ENCODE measurements around the gene LRRN1.
"Not testable (repeated sequence)": the region's sequence is repeated elsewhere in the genome, so short reads cannot be mapped to it uniquely, and the experiment has no call there.

LRRN1 gene

GRCh38 chr3:3875491-3875890, 76.3 kb downstream of the LRRN1 start:
- Histone ChIP-seq H3K27me3 (ENCODE audit: control insufficient read depth in 1 of 2, insufficient read depth in 2 of 2, low read length in 2 of 2) (no peaks in the 10 kb centered on the region), H3K4me1 (ENCODE audit: control insufficient read depth in 1 of 2, insufficient read depth in 2 of 2, low read length in 2 of 2) (no peaks in the 10 kb centered on the region), H3K36me3 (ENCODE audit: control insufficient read depth in 1 of 2, insufficient read depth in 2 of 2, low read length in 2 of 2) (no peaks in the 10 kb centered on the region), H3K9ac (ENCODE audit: low read depth in 1 of 2, low read length in 2 of 2) (no peak overlapping the region), H3K27ac (ENCODE audit: low read depth, low read length) (no peak overlapping the region), H3K9me3 (ENCODE audit: control insufficient read depth in 1 of 2, low read length in 2 of 2) (no peaks in the 10 kb centered on the region), H3K4me3 (ENCODE audit: low read depth in 1 of 2, low read length in 2 of 2) (no peak overlapping the region)

GRCh38 chr3:3881050-3881449, 81.8 kb downstream of the LRRN1 start:
- no peak overlapping the region for H3K27ac ChIP-seq (ENCODE audit: low read depth, low read length)
- no peak overlapping the region for H3K4me3 ChIP-seq (ENCODE audit: low read depth in 1 of 2, low read length in 2 of 2)
- H3K9me3 ChIP-seq (ENCODE audit: control insufficient read depth in 1 of 2, low read length in 2 of 2): no peaks in the 10 kb centered on the region
- no peaks in the 10 kb centered on the region for H3K27me3 ChIP-seq (ENCODE audit: control insufficient read depth in 1 of 2, insufficient read depth in 2 of 2, low read length in 2 of 2)
- no peak overlapping the region for H3K9ac ChIP-seq (ENCODE audit: low read depth in 1 of 2, low read length in 2 of 2)
- H3K4me1 ChIP-seq (ENCODE audit: control insufficient read depth in 1 of 2, insufficient read depth in 2 of 2, low read length in 2 of 2): no peaks in the 10 kb centered on the region
- no peaks in the 10 kb centered on the region for H3K36me3 ChIP-seq (ENCODE audit: control insufficient read depth in 1 of 2, insufficient read depth in 2 of 2, low read length in 2 of 2)

DNA sequence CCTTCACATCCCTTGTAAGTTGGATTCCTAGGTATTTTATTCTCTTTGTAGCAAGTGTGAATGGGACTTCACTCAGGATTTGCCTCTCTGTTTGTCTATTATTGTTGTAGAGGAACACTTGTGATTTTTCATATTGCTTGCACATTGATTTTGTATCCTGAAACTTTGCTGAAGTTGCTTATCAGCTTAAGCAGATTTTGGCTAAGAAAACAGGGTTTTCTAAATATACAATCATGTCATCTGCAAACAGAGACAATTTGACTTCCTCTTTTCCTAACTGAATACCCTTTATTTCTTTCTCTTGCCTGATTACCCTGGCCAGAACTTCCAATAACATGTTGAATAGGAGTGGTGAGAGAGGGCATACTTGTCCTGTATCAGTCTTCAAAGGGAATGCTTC, 88.1 kb downstream of the LRRN1 start:
- not testable (repeated sequence) for H3K27me3 ChIP-seq (ENCODE audit: control insufficient read depth in 1 of 2, insufficient read depth in 2 of 2, low read length in 2 of 2); H3K4me3 ChIP-seq (ENCODE audit: low read depth in 1 of 2, low read length in 2 of 2); H3K9me3 ChIP-seq (ENCODE audit: control insufficient read depth in 1 of 2, low read length in 2 of 2); H3K27ac ChIP-seq (ENCODE audit: low read depth, low read length); H3K4me1 ChIP-seq (ENCODE audit: control insufficient read depth in 1 of 2, insufficient read depth in 2 of 2, low read length in 2 of 2); H3K9ac ChIP-seq (ENCODE audit: low read depth in 1 of 2, low read length in 2 of 2); H3K36me3 ChIP-seq (ENCODE audit: control insufficient read depth in 1 of 2, insufficient read depth in 2 of 2, low read length in 2 of 2)

DNA sequence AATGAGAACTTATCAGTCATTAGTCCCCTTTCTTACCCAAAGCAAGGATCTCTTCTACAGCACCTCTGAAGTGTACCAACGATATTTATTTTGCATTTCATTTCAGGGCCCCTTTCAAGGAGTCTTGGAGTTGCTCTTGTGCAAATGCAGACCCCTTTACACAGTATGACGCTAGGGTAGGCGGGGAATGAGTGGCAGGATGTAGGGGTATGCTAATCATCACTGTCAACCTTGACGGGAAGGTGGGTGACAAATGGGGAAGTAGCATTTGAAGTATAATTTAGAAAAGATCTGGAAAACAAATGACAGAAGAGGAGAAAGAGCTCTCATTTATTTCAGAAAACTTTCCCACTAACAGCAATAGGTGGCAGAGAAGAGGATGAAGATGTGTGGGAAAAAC, 94.4 kb downstream of the LRRN1 start:
- H3K36me3 ChIP-seq (ENCODE audit: control insufficient read depth in 1 of 2, insufficient read depth in 2 of 2, low read length in 2 of 2): no peaks in the 10 kb centered on the region
- no peak overlapping the region for H3K9ac ChIP-seq (ENCODE audit: low read depth in 1 of 2, low read length in 2 of 2)
- no peaks in the 10 kb centered on the region for H3K4me1 ChIP-seq (ENCODE audit: control insufficient read depth in 1 of 2, insufficient read depth in 2 of 2, low read length in 2 of 2)
- H3K4me3 ChIP-seq (ENCODE audit: low read depth in 1 of 2, low read length in 2 of 2): no peak overlapping the region
- H3K9me3 ChIP-seq (ENCODE audit: control insufficient read depth in 1 of 2, low read length in 2 of 2): no peaks in the 10 kb centered on the region
- H3K27me3 ChIP-seq (ENCODE audit: control insufficient read depth in 1 of 2, insufficient read depth in 2 of 2, low read length in 2 of 2): no peaks in the 10 kb centered on the region
- no peak overlapping the region for H3K27ac ChIP-seq (ENCODE audit: low read depth, low read length)

Data from duodenal mucosa (tissue), 2 donors.